Measurements from ENCODE around the gene PPP1R12A. TPM values are rescaled to one million over a fixed set of nuclear protein-coding genes. Genes with fewer than 3 reads are reported as not detected.

The PPP1R12A gene
- total and polyA plus RNA-seq, 9 donors = 28.9 to 104 (median 75.3) TPM

GRCh38 chr12:79871621-79872020 lies 63.3 kb downstream of the PPP1R12A start:
- no peaks in the 10 kb centered on the region for H3K4me1 ChIP-seq (ENCODE audit: insufficient read depth)
- no peak overlapping the region for H3K4me3 ChIP-seq
- no peaks in the 10 kb centered on the region for H3K9me3 ChIP-seq
- no peaks in the 10 kb centered on the region for H3K36me3 ChIP-seq
- no peak for DNase-seq
- TF ChIP-seq POLR2A (IDR thresholded peaks at IDR 0.05) (no peak), CTCF (IDR thresholded peaks at IDR 0.05) (no peak), EP300 (IDR thresholded peaks at IDR 0.05) (no peak)
- WGBS, 3 donors = 88 to 91% (median 90%) methylated on average over 7 of the region's 7 CpGs
- no peaks in the 10 kb centered on the region for H3K27me3 ChIP-seq
- H3K27ac ChIP-seq = no peak overlapping the region
- intact Hi-C loops (cut with DNase I) = no loop called here

DNA sequence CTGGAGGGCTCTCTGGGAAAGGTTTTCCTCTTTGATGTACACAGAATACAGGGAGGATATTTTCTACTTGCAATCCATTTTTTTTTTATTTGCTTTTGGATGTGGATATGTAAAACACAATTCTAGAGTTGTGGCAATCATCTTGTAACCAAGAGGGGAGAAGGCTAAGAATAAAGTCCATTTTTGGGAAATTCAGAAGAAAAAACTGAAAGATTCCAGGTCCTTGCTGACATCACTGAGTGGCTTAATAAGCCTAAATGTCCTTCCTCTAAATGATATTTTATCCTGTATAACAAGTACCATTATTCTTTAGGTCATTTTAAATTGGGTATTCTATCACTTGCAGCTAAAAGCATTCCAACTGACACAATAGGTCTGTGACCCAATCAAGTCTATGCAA lies 64.0 kb downstream of the PPP1R12A start:
- Histone ChIP-seq H3K27ac (no peak overlapping the region), H3K4me1 (ENCODE audit: insufficient read depth) (no peaks in the 10 kb centered on the region), H3K4me3 (no peak overlapping the region), H3K9me3 (no peaks in the 10 kb centered on the region), H3K36me3 (no peaks in the 10 kb centered on the region), H3K27me3 (no peaks in the 10 kb centered on the region)
- TF ChIP-seq POLR2A (IDR thresholded peaks at IDR 0.05) = no peak
- TF ChIP-seq EP300 (IDR thresholded peaks at IDR 0.05) = no peak
- DNase-seq = no peak
- intact Hi-C loops (cut with DNase I) = no loop called here

- peaks cover 1% of the 10 kb centered on the region for H3K4me1 ChIP-seq (ENCODE audit: insufficient read depth)
- intact Hi-C loops (cut with DNase I) = no loop called here
- no peak for DNase-seq
- no peak for TF ChIP-seq POLR2A (IDR thresholded peaks at IDR 0.05)
- no peak for TF ChIP-seq CTCF (IDR thresholded peaks at IDR 0.05)
- TF ChIP-seq EP300 (IDR thresholded peaks at IDR 0.05) = no peak
- H3K9me3 ChIP-seq = no peaks in the 10 kb centered on the region
- H3K36me3 ChIP-seq = no peaks in the 10 kb centered on the region
- no peaks in the 10 kb centered on the region for H3K27me3 ChIP-seq
- 94 to 95% (median 95%) methylated on average over 8 of the region's 8 CpGs for WGBS, 3 donors
- H3K4me3 ChIP-seq = no peak overlapping the region
- no peak overlapping the region for H3K27ac ChIP-seq
These were observed 75.3 kb downstream of the PPP1R12A start for GRCh38 chr12:79859646-79860045.

DNA sequence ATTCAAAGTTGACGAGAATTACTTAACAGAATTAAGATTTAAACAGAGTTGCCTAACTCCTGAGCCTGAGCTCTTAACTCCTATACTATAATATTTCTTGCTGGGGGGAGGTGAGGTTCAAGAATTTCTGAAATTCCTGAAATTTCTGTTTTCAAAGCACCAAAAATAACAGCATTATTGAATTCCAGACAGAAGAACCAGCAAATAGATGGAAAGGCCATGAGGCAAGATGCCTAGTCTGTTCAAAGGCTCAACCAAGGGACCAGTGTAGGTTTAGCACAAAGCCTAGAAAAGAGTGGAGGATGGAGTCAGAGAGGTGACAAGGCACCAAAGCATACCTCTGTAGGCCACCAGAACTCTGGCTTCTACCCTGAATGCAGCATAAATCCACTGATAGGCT lies 76.4 kb downstream of the PPP1R12A start:
- Histone ChIP-seq H3K27ac (no peak overlapping the region), H3K9me3 (no peaks in the 10 kb centered on the region), H3K4me1 (ENCODE audit: insufficient read depth) (peaks cover 2% of the 10 kb centered on the region), H3K27me3 (no peaks in the 10 kb centered on the region), H3K36me3 (no peaks in the 10 kb centered on the region), H3K4me3 (no peak overlapping the region)
- DNase-seq = no peak
- intact Hi-C loops (cut with DNase I) = no loop called here
- no peak for TF ChIP-seq POLR2A (IDR thresholded peaks at IDR 0.05)
- TF ChIP-seq CTCF (IDR thresholded peaks at IDR 0.05) = no peak
- TF ChIP-seq EP300 (IDR thresholded peaks at IDR 0.05) = no peak
- 66 to 86% (median 84%) methylated on average over 1 of the region's 1 CpG for WGBS, 3 donors

- WGBS, 3 donors = 46 to 72% (median 62%) methylated on average over 2 of the region's 2 CpGs
- no peaks in the 10 kb centered on the region for H3K9me3 ChIP-seq
- H3K27ac ChIP-seq = no peak overlapping the region
- H3K36me3 ChIP-seq = no peaks in the 10 kb centered on the region
- intact Hi-C loops (cut with DNase I) = no loop called here
- DNase-seq = no peak
- H3K4me3 ChIP-seq = no peak overlapping the region
- H3K27me3 ChIP-seq = no peaks in the 10 kb centered on the region
- TF ChIP-seq POLR2A (IDR thresholded peaks at IDR 0.05) = no peak
- no peak for TF ChIP-seq EP300 (IDR thresholded peaks at IDR 0.05)
- no peak for TF ChIP-seq CTCF (IDR thresholded peaks at IDR 0.05)
- H3K4me1 ChIP-seq (ENCODE audit: insufficient read depth) = peaks cover 2% of the 10 kb centered on the region
These were observed 77.2 kb downstream of the PPP1R12A start for GRCh38 chr12:79857675-79858074.
